H9 (cell line): ENCODE data around the gene FDX2. TPM values are rescaled to one million over a fixed set of nuclear protein-coding genes. Genes with fewer than 3 reads are reported as not detected.

Experiments used
- DNase-seq: peaks from one replicate; pipeline ENCODE4 v3.0.0-alpha.2; 2017
- H2AFZ ChIP-seq: one replicate; pipeline ENCODE4 v1.6.1; 2013; ENCODE audit warnings: mild to moderate bottlenecking, low read length, control low read depth, moderate library complexity
- H2AK5ac ChIP-seq: 2 replicates; pipeline ENCODE4 v1.6.1; 2013; ENCODE audit warnings: low read length, control low read depth, mixed read lengths; ENCODE audit not compliant: insufficient read length
- H2BK120ac ChIP-seq: one replicate; pipeline ENCODE4 v1.6.1; 2013; ENCODE audit warnings: low read depth, mild to moderate bottlenecking, low read length, control low read depth, inconsistent platforms; ENCODE audit not compliant: poor library complexity, severe bottlenecking
- H2BK12ac ChIP-seq: 2 replicates; pipeline ENCODE4 v1.6.1; 2013; ENCODE audit warnings: low read length, control low read depth, mixed read lengths, low read depth; ENCODE audit not compliant: insufficient read length
- H2BK15ac ChIP-seq: 2 replicates; pipeline ENCODE4 v1.6.1; 2013; ENCODE audit warnings: low read depth, low read length, control low read depth
- H2BK20ac ChIP-seq: one replicate; pipeline ENCODE4 v1.6.1; 2013; ENCODE audit warnings: low read depth, mild to moderate bottlenecking, low read length, control low read depth, inconsistent platforms; ENCODE audit not compliant: poor library complexity, severe bottlenecking
- H2BK5ac ChIP-seq: 2 replicates; pipeline ENCODE4 v1.6.1; 2013; ENCODE audit warnings: low read length, control low read depth, mixed read lengths; ENCODE audit not compliant: insufficient read length
- H3K14ac ChIP-seq: 2 replicates; pipeline ENCODE4 v1.6.1; 2013; ENCODE audit warnings: low read length, control low read depth; ENCODE audit not compliant: insufficient read depth
- H3K18ac ChIP-seq: 2 replicates; pipeline ENCODE4 v1.6.1; 2013; ENCODE audit warnings: low read depth, mild to moderate bottlenecking, mixed read lengths, low read length, control low read depth; ENCODE audit not compliant: insufficient read length
- H3K23ac ChIP-seq: 2 replicates; pipeline ENCODE4 v1.6.1; 2013; ENCODE audit warnings: low read length, control low read depth, mixed read lengths, low read depth; ENCODE audit not compliant: insufficient read length
- H3K23me2 ChIP-seq: 2 replicates; pipeline ENCODE4 v1.6.1; 2013; ENCODE audit warnings: low read depth, mild to moderate bottlenecking, mixed read lengths, low read length, control low read depth; ENCODE audit not compliant: insufficient read length, poor library complexity, severe bottlenecking
- H3K27ac ChIP-seq: 2 replicates; pipeline ENCODE4 v1.5.1; 2013; ENCODE audit warnings: low read length, control low read depth, mixed read lengths, low read depth; ENCODE audit not compliant: insufficient read length
- H3K27me3 ChIP-seq: 2 replicates; pipeline ENCODE4 v1.6.1; 2013; ENCODE audit warnings: low read length, control low read depth, inconsistent platforms; ENCODE audit not compliant: insufficient read depth
- H3K4ac ChIP-seq: 2 replicates; pipeline ENCODE4 v1.6.1; 2013; ENCODE audit warnings: low read depth, mild to moderate bottlenecking, control low read depth, inconsistent platforms, low read length, moderate library complexity
- H3K4me1 ChIP-seq: 2 replicates; pipeline ENCODE4 v1.6.1; 2013; ENCODE audit warnings: low read length, control low read depth, inconsistent platforms; ENCODE audit not compliant: insufficient read depth
- H3K4me2 ChIP-seq: 2 replicates; pipeline ENCODE4 v1.6.1; 2013; ENCODE audit warnings: low read length, control low read depth, mixed read lengths; ENCODE audit not compliant: insufficient read length, insufficient read depth
- H3K56ac ChIP-seq: 2 replicates; pipeline ENCODE4 v1.6.1; 2013; ENCODE audit warnings: low read depth, mild to moderate bottlenecking, mixed read lengths, low read length, control low read depth; ENCODE audit not compliant: insufficient read length
- H3K79me1 ChIP-seq: 2 replicates; pipeline ENCODE4 v1.6.1; 2013; ENCODE audit warnings: low read depth, mild to moderate bottlenecking, moderate library complexity, low read length, control low read depth, inconsistent platforms; ENCODE audit not compliant: insufficient read depth, poor library complexity, severe bottlenecking
- H3K79me2 ChIP-seq: 2 replicates; pipeline ENCODE4 v1.6.1; 2013; ENCODE audit warnings: low read length, control low read depth, inconsistent platforms; ENCODE audit not compliant: insufficient read depth
- H3K9ac ChIP-seq: 2 replicates; pipeline ENCODE4 v1.6.1; 2013; ENCODE audit warnings: low read length, control low read depth, mixed read lengths; ENCODE audit not compliant: insufficient read length; ENCODE audit errors: extremely low read depth
- H3K9me3 ChIP-seq: one replicate; pipeline ENCODE4 v1.6.1; 2013; ENCODE audit warnings: low read depth, low read length, inconsistent platforms; ENCODE audit not compliant: control insufficient read depth
- H3T11ph ChIP-seq: one replicate; pipeline ENCODE4 v1.6.1; 2013; ENCODE audit warnings: mild to moderate bottlenecking, low read length, control low read depth, inconsistent platforms
- H4K20me1 ChIP-seq: one replicate; pipeline ENCODE4 v1.6.1; 2013; ENCODE audit not compliant: control insufficient read depth, insufficient read length, insufficient read depth
- H4K5ac ChIP-seq: 2 replicates; pipeline ENCODE4 v1.6.1; 2013; ENCODE audit warnings: low read depth, mild to moderate bottlenecking, mixed read lengths, low read length, control low read depth; ENCODE audit not compliant: insufficient read length
- H4K8ac ChIP-seq: replicated peaks from 2 replicates; pipeline ENCODE4 v1.6.1; 2013; ENCODE audit warnings: low read length, control low read depth, mixed read lengths, low read depth; ENCODE audit not compliant: insufficient read length
- H4K91ac ChIP-seq: 2 replicates; pipeline ENCODE4 v1.6.1; 2013; ENCODE audit warnings: low read depth, mild to moderate bottlenecking, moderate library complexity, mixed read lengths, low read length, control low read depth; ENCODE audit not compliant: insufficient read length
- H3K27ac Mint-ChIP-seq, 3 experiments: 2 replicates in 2 of 3; 3 replicates in 1 of 3; pipeline ENCODE4 v1.8.0; 2020 to 2021; ENCODE audit warnings: mixed read lengths in 3 of 3, mild to moderate bottlenecking in 1 of 3, moderate library complexity in 1 of 3
- H3K27me3 Mint-ChIP-seq: 2 replicates; pipeline ENCODE4 v1.8.0; 2021; ENCODE audit warnings: low read depth, mild to moderate bottlenecking, moderate library complexity, mixed read lengths
- H3K36me3 Mint-ChIP-seq, 3 experiments: 2 replicates in 2 of 3; 3 replicates in 1 of 3; pipeline ENCODE4 v1.8.0; 2020 to 2021; ENCODE audit warnings: low read depth in 3 of 3, mixed read lengths in 3 of 3; ENCODE audit not compliant: insufficient read depth in 1 of 3
- H3K4me1 Mint-ChIP-seq, 2 experiments: 2 replicates each; pipeline ENCODE4 v1.8.0; 2020; ENCODE audit warnings: mixed read lengths in 2 of 2
- H3K4me3 Mint-ChIP-seq, 2 experiments: 2 replicates in 1 of 2; 3 replicates in 1 of 2; pipeline ENCODE4 v1.8.0; 2020 to 2021; ENCODE audit warnings: mild to moderate bottlenecking in 2 of 2, mixed read lengths in 2 of 2, moderate library complexity in 1 of 2
- H3K9me3 Mint-ChIP-seq, 2 experiments: 2 replicates in 1 of 2; 3 replicates in 1 of 2; pipeline ENCODE4 v1.8.0; 2020; ENCODE audit warnings: mild to moderate bottlenecking in 2 of 2, mixed read lengths in 2 of 2, moderate library complexity in 1 of 2
- CTCF ChIP-seq: fragments of 200-600 bp; sonication (generic); conservative IDR thresholded peaks from 3 replicates; pipeline ENCODE4 v1.8.0; 2021; ENCODE audit warnings: antibody characterized with exemption, mild to moderate bottlenecking
- WGBS: extraction: QIAGEN DNeasy Blood & Tissue Kit; methylation state at CpG from one replicate; pipeline ENCODE4 v1.1.7; 2013; ENCODE audit warnings: missing lambda C conversion rate, low lambda C conversion rate, mixed read lengths; ENCODE audit not compliant: insufficient read length; ENCODE audit errors: extremely low coverage; 5-methylcytosine and 5-hydroxymethylcytosine counted together
- total RNA-seq: library from RNA; stranded (reverse); gene quantifications from 2 replicates; pipeline ENCODE4 v1.2.1, GENCODE V29; 2021

FDX2 gene
- total RNA-seq, 1 experiment from 2014 or later: 27.7 TPM

GRCh38 chr19:10320602-10321416 lies 5.0 kb upstream of the FDX2 start:
- no peak overlapping the region for H3K14ac ChIP-seq
- H3K23ac ChIP-seq: no peak overlapping the region
- H3K79me2 ChIP-seq: no peaks in the 10 kb centered on the region
- H2BK15ac ChIP-seq: no peak overlapping the region
- H4K91ac ChIP-seq: no peak overlapping the region
- no peak overlapping the region for H3K4me2 ChIP-seq
- no peak for DNase-seq
- H2AK5ac ChIP-seq: no peak overlapping the region
- H3K18ac ChIP-seq: no peak overlapping the region
- H3T11ph ChIP-seq: no peak overlapping the region
- H4K5ac ChIP-seq: no peak overlapping the region
- H3K27me3 Mint-ChIP-seq: peaks cover 1% of the 10 kb centered on the region
- H3K4me1 ChIP-seq: no peaks in the 10 kb centered on the region
- no peak overlapping the region for H2BK12ac ChIP-seq
- H3K56ac ChIP-seq: no peak overlapping the region
- no CpG with 5 or more reads among the region's 32 CpGs for WGBS
- H3K27ac ChIP-seq: no peak overlapping the region
- H3K27me3 ChIP-seq: no peaks in the 10 kb centered on the region
- H2BK20ac ChIP-seq: no peak overlapping the region
- no peaks in the 10 kb centered on the region for H3K23me2 ChIP-seq
- no peak overlapping the region for H3K4ac ChIP-seq
- peaks cover 25 to 70% (median 50%) of the 10 kb centered on the region in 3 experiments for H3K36me3 Mint-ChIP-seq
- no peak overlapping the region for H3K9ac ChIP-seq
- no peaks in the 10 kb centered on the region; a peak in 1 of 5 replicates for H3K9me3 Mint-ChIP-seq
- H4K20me1 ChIP-seq: no peaks in the 10 kb centered on the region
- H3K27ac Mint-ChIP-seq: no peak overlapping the region
- no peaks in the 10 kb centered on the region for H3K79me1 ChIP-seq
- no peak overlapping the region for H3K4me3 Mint-ChIP-seq
- no peaks in the 10 kb centered on the region for H3K9me3 ChIP-seq
- H2BK120ac ChIP-seq: no peak overlapping the region
- no peak overlapping the region for H2AFZ ChIP-seq
- TF ChIP-seq CTCF: no peak
- no peak overlapping the region for H4K8ac ChIP-seq
- H3K4me1 Mint-ChIP-seq: peaks cover 5 to 6% of the 10 kb centered on the region in 2 experiments
- H2BK5ac ChIP-seq: no peak overlapping the region
